Adrenal gland (tissue), 12 donors: ENCODE measurements around the gene GPR155. TPM values are rescaled to one million over a fixed set of nuclear protein-coding genes. Genes with fewer than 3 reads are reported as not detected.

ENCODE experiments used
- DNase-seq, 7 donors: peaks; one replicate each; pipeline ENCODE4 v3.0.0-alpha.2; 2019 to 2020
- H3K27ac ChIP-seq, 5 donors: fragments of 200-600 bp; sonication (generic) in 4 of 5; 1 replicate in 3 of 5; 2 replicates in 2 of 5; pipeline versions ENCODE4 v1.5.1 to v1.8.0; 2016 to 2020; ENCODE audit warnings: mild to moderate bottlenecking in 1 of 5
- H3K27me3 ChIP-seq: fragments of 200-600 bp; 2 replicates; pipeline ENCODE4 v1.8.0; 2021
- H3K36me3 ChIP-seq, 2 donors: fragments of 200-600 bp; replicated peaks in 1 of 2; 1 replicate in 1 of 2; 2 replicates in 1 of 2; pipeline versions ENCODE4 v1.5.1 to v1.8.0; 2018 to 2022
- H3K4me1 ChIP-seq, 2 donors: fragments of 200-600 bp; replicated peaks in 1 of 2; 1 replicate in 1 of 2; 2 replicates in 1 of 2; pipeline versions ENCODE4 v1.5.1 to v1.8.0; 2018 to 2021
- H3K4me3 ChIP-seq, 4 donors: fragments of 200-600 bp; sonication (generic) in 3 of 4; one replicate each; pipeline ENCODE4 v1.5.1; 2016 to 2018
- H3K9me3 ChIP-seq, 3 donors: fragments of 200-600 bp; sonication (generic) in 1 of 3; replicated peaks in 1 of 3; 1 replicate in 2 of 3; 2 replicates in 1 of 3; pipeline versions ENCODE4 v1.5.1 to v1.8.0; 2016 to 2021
- POLR2A ChIP-seq, 2 donors: fragments of 450-650 bp; IDR thresholded peaks; one replicate each; pipeline ENCODE4 v1.6.1; 2017; ENCODE audit warnings: antibody characterized with exemption in 2 of 2, mild to moderate bottlenecking in 2 of 2, moderate library complexity in 1 of 2
- WGBS, 4 donors: extraction: QIAGEN DNeasy Blood & Tissue Kit in 2 of 4; methylation state at CpG; one replicate each; pipeline versions ENCODE4 v1.1.5 to v1.1.7; 2013 to 2017; 5-methylcytosine and 5-hydroxymethylcytosine counted together
- intact Hi-C, 2 donors: fragments of 100-400 bp; cut with DNase I; formaldehyde crosslinking; loops; one replicate each; pipeline versions ENCODE4 v1.14.1 to v1.15.0; 2022 to 2023
- polyA plus RNA-seq, 3 donors: library from polyadenylated mRNA; stranded (reverse); fragments of 200-250 nt in 2 of 3; fragments of 350-450 nt in 1 of 3; fragmentation: Illumina TruSeq in 1 of 3; extraction: RNeasy Lipid Tissue Mini Kit (QIAGEN cat#74804) in 1 of 3; gene quantifications; one replicate each; pipeline ENCODE4 v1.2.3, GENCODE V29; 2013 to 2014
- total RNA-seq, 9 donors: library from RNA; depleted of rRNA in 4 of 9; stranded (reverse); fragments of >200 nt in 4 of 9; fragments of 120-200 nt in 1 of 9; fragmentation: NEBNext Ultra II Directional in 1 of 9; extraction: Animal tissue kit (Norgen Biotek cat#: 25700) in 1 of 9; gene quantifications; one replicate each; pipeline versions ENCODE4 v1.1.0 to v1.2.4, GENCODE V29; 2013 to 2023
- TF ChIP-seq, protein P1 (sequence below), 6 experiments: fragments of 450-650 bp in 4 of 6; fragments of 200-600 bp in 2 of 6; sonication (generic) in 1 of 6; IDR thresholded peaks; 1 replicate in 5 of 6; 2 replicates in 1 of 6; pipeline versions ENCODE4 v1.5.1 to v1.8.0; 2016 to 2021; ENCODE audit warnings: antibody characterized with exemption in 6 of 6, mild to moderate bottlenecking in 2 of 6, moderate library complexity in 1 of 6
- donor health status: healthy with polysubstance abuse.
- donor health status: Bipolar disorder and iron deficiency.
- donor health status: DM: yes; HTN: yes; CAD: no.
- donor health status: DM: no; HTN: no; CAD: no.
- donor health status: DM: no; HTN: no; CAD: no.
- donor health status: DM: yes; HTN: yes; CAD: no.

GPR155 gene
- total and polyA plus RNA-seq, 12 donors: 1.8 to 17.6 (median 10.0) TPM

DNA sequence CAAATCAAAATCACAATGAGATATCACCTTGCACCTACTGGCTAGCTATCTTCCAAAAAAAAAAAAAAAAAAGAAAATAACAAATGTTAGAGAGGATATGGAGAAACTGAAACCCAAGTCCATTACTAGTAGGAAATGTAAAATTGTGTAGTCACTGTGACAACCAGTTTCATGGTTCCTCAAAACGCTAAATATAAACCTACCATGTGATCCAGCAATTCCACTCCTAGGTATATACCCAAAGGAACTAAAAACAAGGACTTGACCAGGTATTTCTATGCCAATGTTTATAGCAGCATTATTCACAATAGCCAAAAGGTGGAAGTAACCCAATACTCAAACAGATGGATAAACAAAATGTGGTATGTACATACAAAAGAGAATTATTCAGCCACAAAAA lies 103.0 kb downstream of the GPR155 start:
- TF ChIP-seq, protein P1, sequence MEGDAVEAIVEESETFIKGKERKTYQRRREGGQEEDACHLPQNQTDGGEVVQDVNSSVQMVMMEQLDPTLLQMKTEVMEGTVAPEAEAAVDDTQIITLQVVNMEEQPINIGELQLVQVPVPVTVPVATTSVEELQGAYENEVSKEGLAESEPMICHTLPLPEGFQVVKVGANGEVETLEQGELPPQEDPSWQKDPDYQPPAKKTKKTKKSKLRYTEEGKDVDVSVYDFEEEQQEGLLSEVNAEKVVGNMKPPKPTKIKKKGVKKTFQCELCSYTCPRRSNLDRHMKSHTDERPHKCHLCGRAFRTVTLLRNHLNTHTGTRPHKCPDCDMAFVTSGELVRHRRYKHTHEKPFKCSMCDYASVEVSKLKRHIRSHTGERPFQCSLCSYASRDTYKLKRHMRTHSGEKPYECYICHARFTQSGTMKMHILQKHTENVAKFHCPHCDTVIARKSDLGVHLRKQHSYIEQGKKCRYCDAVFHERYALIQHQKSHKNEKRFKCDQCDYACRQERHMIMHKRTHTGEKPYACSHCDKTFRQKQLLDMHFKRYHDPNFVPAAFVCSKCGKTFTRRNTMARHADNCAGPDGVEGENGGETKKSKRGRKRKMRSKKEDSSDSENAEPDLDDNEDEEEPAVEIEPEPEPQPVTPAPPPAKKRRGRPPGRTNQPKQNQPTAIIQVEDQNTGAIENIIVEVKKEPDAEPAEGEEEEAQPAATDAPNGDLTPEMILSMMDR (IDR thresholded peaks at IDR 0.05): no peak
- TF ChIP-seq POLR2A (IDR thresholded peaks at IDR 0.05): no peak
- peaks cover 0 to 45% of the 10 kb centered on the region in 2 donors for H3K36me3 ChIP-seq

More for the DNA sequence above, 103.0 kb downstream of the GPR155 start:
- WGBS, 4 donors: 69 to 96% (median 87%) methylated on average over 1 of the region's 1 CpG
- Histone ChIP-seq H3K4me3 (no peak overlapping the region), H3K9me3 (no peaks in the 10 kb centered on the region), H3K4me1 (no peaks in the 10 kb centered on the region), H3K27ac (no peak overlapping the region), H3K27me3 (no peaks in the 10 kb centered on the region)
- no peak for DNase-seq
- intact Hi-C loops: no loop called here

Other genes starting within 250 kb of the GPR155 start
- 10 to 100 TPM; 47.9 to 94.6 (median 71.0) TPM for gene OLA1, start 238.5 kb downstream of the GPR155 start, total RNA-seq
- 100 to 1,000 TPM in 1 of 3 donors, 10 to 100 TPM in 2; 30.1 to 182 (median 49.8) TPM for gene OLA1, start 238.5 kb downstream of the GPR155 start, polyA plus RNA-seq
- gene SP9, start 152.1 kb downstream of the GPR155 start, total RNA-seq: not detected
- not detected for gene SP9, start 152.1 kb downstream of the GPR155 start, polyA plus RNA-seq
- 10 to 100 TPM; 17.6 to 60.6 (median 30.5) TPM for gene SCRN3, start 91.3 kb downstream of the GPR155 start, total RNA-seq
- gene SCRN3, start 91.3 kb downstream of the GPR155 start, polyA plus RNA-seq: 10 to 100 TPM in 2 of 3 donors, 1 to 10 TPM in 1; 8.8 to 55.4 (median 19.7) TPM
- gene WIPF1, start 110.8 kb upstream of the GPR155 start, total RNA-seq: 10 to 100 TPM in 8 of 9 donors, 1 to 10 TPM in 1; 4.8 to 42.4 (median 25.4) TPM
- 10 to 100 TPM; 13.5 to 29.0 (median 23.5) TPM for gene WIPF1, start 110.8 kb upstream of the GPR155 start, polyA plus RNA-seq